Astrocyte (in vitro differentiated cells and primary cell): ENCODE data around the gene PSMB3. TPM values are rescaled to one million over a fixed set of nuclear protein-coding genes. Genes with fewer than 3 reads are reported as not detected.
A peak's percentile ranks its signal among the peaks of the same experiment; 100 is the strongest.

ENCODE experiments used
- DNase-seq: peaks from one replicate; pipeline ENCODE4 v3.0.0-alpha.2; 2010; ENCODE audit warnings: low read depth
- FAIRE-seq: peaks from 2 replicates; lab custom pipeline; 2011; peaks lifted over from hg19 to GRCh38; lab: Jason Lieb, UNC
- H2AFZ ChIP-seq: 2 replicates; pipeline ENCODE4 v1.6.0; 2012; ENCODE audit warnings: low read depth, low read length, inconsistent platforms
- H3K27ac ChIP-seq: 2 replicates; pipeline ENCODE4 v1.5.1; 2011; ENCODE audit warnings: low read depth, low read length, inconsistent platforms
- H3K27me3 ChIP-seq: 2 replicates; pipeline ENCODE4 v1.6.0; 2011; ENCODE audit warnings: low read length, inconsistent platforms; ENCODE audit not compliant: insufficient read depth
- H3K36me3 ChIP-seq: 2 replicates; pipeline ENCODE4 v1.5.1; 2011; ENCODE audit warnings: low read length, inconsistent platforms; ENCODE audit not compliant: insufficient read depth
- H3K4me1 ChIP-seq: 2 replicates; pipeline ENCODE4 v1.5.1; 2011; ENCODE audit warnings: low read length, inconsistent platforms; ENCODE audit not compliant: insufficient read depth
- H3K4me2 ChIP-seq: 2 replicates; pipeline ENCODE4 v1.6.0; 2012; ENCODE audit warnings: low read length, inconsistent platforms
- H3K4me3 ChIP-seq: 2 replicates; pipeline ENCODE4 v1.5.1; 2011; ENCODE audit warnings: low read depth, mild to moderate bottlenecking, low read length, inconsistent platforms; ENCODE audit not compliant: insufficient read depth
- H3K79me2 ChIP-seq: 2 replicates; pipeline ENCODE4 v1.6.0; 2012; ENCODE audit warnings: mild to moderate bottlenecking, low read length, inconsistent platforms; ENCODE audit not compliant: insufficient read depth
- H3K9ac ChIP-seq: 2 replicates; pipeline ENCODE4 v1.6.0; 2012; ENCODE audit warnings: mild to moderate bottlenecking, low read length, inconsistent platforms
- H3K9me3 ChIP-seq: 2 replicates; pipeline ENCODE4 v1.5.1; 2012; ENCODE audit warnings: low read depth, mild to moderate bottlenecking, low read length, inconsistent platforms; ENCODE audit not compliant: insufficient read depth
- H4K20me1 ChIP-seq: 2 replicates; pipeline ENCODE4 v1.6.0; 2012; ENCODE audit warnings: low read length, inconsistent platforms; ENCODE audit not compliant: insufficient read depth
- H3K27ac Mint-ChIP-seq: one replicate; pipeline ENCODE4 v1.8.0; 2021; ENCODE audit warnings: mild to moderate bottlenecking, mixed read lengths; ENCODE audit not compliant: unreplicated experiment
- H3K27me3 Mint-ChIP-seq: one replicate; pipeline ENCODE4 v1.8.0; 2021; ENCODE audit warnings: low read depth, mixed read lengths; ENCODE audit not compliant: unreplicated experiment
- H3K36me3 Mint-ChIP-seq: one replicate; pipeline ENCODE4 v1.8.0; 2021; ENCODE audit warnings: low read depth, mixed read lengths; ENCODE audit not compliant: unreplicated experiment
- H3K4me1 Mint-ChIP-seq: one replicate; pipeline ENCODE4 v1.8.0; 2021; ENCODE audit warnings: low read depth, mixed read lengths; ENCODE audit not compliant: unreplicated experiment
- H3K4me3 Mint-ChIP-seq: one replicate; pipeline ENCODE4 v1.8.0; 2021; ENCODE audit warnings: mild to moderate bottlenecking, moderate library complexity, mixed read lengths; ENCODE audit not compliant: unreplicated experiment
- H3K9me3 Mint-ChIP-seq: one replicate; pipeline ENCODE4 v1.8.0; 2021; ENCODE audit warnings: mild to moderate bottlenecking, mixed read lengths; ENCODE audit not compliant: unreplicated experiment
- EZH2 ChIP-seq: IDR thresholded peaks from 2 replicates; pipeline ENCODE4 v1.6.1; 2012; ENCODE audit warnings: mild to moderate bottlenecking, low read length, inconsistent platforms; ENCODE audit not compliant: insufficient read depth
- total RNA-seq: library from RNA; stranded (reverse); gene quantifications from 2 replicates; pipeline ENCODE4 v1.2.1, GENCODE V29; 2021
- TF ChIP-seq, protein P1 (sequence below): IDR thresholded peaks from 2 replicates; pipeline ENCODE4 v1.5.1; 2011; ENCODE audit warnings: low read depth, mild to moderate bottlenecking, inconsistent platforms, low read length, moderate library complexity; ENCODE audit not compliant: insufficient read depth

The PSMB3 gene
- total RNA-seq, 1 donor from 2014 or later = 191 TPM

DNA sequence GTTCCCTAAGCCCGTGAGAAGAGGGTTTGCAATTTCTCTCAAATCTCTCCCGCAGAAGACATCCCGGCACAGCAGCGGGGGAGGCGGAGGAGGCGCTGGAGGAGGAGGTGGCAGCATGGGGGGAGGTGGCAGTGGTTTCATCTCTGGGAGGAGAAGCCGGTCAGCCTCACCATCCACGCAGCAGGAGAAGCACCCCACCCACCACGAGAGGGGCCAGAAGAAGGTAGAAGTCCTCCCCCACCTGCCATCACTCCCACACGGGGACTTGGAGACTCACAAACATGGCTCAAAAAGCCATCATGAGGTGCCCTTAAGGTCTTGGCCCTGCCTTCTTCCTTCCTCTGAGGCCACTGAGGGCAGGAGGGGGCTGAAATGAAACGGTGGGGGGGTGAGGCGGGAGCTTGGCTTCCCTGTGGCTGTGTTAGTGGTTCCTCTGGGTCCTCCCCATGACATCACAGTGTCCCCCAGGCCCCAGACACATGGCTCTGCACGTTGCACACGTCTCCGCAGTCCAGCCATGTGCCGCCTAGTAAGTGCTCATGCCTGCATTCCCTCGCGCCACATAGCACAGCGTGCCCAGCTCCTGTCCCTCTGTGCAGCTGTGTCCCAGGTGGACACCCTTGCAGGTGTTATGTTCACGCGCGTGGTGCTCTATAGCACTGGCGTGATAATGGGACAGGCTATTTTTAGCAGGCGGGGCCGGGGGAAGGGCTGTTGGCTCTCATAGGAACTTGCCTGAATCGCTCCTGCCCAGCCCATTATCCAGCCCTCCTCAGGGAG is 40.6 kb upstream of the PSMB3 start:
- Mint-ChIP-seq H3K36me3 (peaks cover 22% of the 10 kb centered on the region), H3K4me3 (no peak overlapping the region), H3K27me3 (peaks cover 14% of the 10 kb centered on the region), H3K4me1 (peaks cover 3% of the 10 kb centered on the region), H3K27ac (no peak overlapping the region), H3K9me3 (peaks cover 2% of the 10 kb centered on the region)
- Histone ChIP-seq H3K9ac (no peak overlapping the region), H3K79me2 (peaks cover 4% of the 10 kb centered on the region), H3K27me3 (no peaks in the 10 kb centered on the region), H3K36me3 (peaks cover 3% of the 10 kb centered on the region), H3K4me2 (no peak overlapping the region), H4K20me1 (peaks cover 31% of the 10 kb centered on the region), H3K4me3 (no peak overlapping the region), H3K4me1 (no peaks in the 10 kb centered on the region), H3K27ac (no peak overlapping the region), H2AFZ (no peak overlapping the region), H3K9me3 (no peaks in the 10 kb centered on the region)
- DNase-seq = no peak
- no peak for FAIRE-seq
- TF ChIP-seq, protein P1, sequence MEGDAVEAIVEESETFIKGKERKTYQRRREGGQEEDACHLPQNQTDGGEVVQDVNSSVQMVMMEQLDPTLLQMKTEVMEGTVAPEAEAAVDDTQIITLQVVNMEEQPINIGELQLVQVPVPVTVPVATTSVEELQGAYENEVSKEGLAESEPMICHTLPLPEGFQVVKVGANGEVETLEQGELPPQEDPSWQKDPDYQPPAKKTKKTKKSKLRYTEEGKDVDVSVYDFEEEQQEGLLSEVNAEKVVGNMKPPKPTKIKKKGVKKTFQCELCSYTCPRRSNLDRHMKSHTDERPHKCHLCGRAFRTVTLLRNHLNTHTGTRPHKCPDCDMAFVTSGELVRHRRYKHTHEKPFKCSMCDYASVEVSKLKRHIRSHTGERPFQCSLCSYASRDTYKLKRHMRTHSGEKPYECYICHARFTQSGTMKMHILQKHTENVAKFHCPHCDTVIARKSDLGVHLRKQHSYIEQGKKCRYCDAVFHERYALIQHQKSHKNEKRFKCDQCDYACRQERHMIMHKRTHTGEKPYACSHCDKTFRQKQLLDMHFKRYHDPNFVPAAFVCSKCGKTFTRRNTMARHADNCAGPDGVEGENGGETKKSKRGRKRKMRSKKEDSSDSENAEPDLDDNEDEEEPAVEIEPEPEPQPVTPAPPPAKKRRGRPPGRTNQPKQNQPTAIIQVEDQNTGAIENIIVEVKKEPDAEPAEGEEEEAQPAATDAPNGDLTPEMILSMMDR = no peak
- no peak for TF ChIP-seq EZH2

DNA sequence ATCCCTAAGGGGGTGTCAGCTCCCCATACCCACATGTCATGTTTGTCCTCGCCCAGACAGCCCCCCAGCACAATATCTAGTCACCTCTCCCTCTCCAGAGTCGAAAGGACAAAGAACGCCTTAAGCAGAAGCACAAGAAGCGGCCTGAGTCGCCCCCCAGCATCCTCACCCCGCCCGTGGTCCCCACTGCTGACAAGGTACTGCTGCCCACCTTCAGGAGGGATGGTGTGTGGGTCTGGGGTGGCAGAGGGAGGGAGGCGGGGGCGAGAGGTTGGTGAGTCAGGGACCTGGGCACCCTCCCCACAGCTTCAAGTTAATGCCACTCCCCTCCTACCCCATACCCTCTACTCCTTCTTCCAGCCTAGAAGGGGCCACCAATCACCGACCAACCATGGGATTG is 39.9 kb upstream of the PSMB3 start:
- peaks cover 3% of the 10 kb centered on the region for H3K36me3 ChIP-seq
- no peak overlapping the region for H3K9ac ChIP-seq
- Mint-ChIP-seq H3K4me1 (no peaks in the 10 kb centered on the region), H3K27me3 (peaks cover 9% of the 10 kb centered on the region), H3K27ac (no peak overlapping the region), H3K4me3 (no peak overlapping the region), H3K9me3 (peaks cover 2% of the 10 kb centered on the region), H3K36me3 (peaks cover 24% of the 10 kb centered on the region)
- H2AFZ ChIP-seq = no peak overlapping the region
- H3K4me2 ChIP-seq = no peak overlapping the region
- H3K27ac ChIP-seq = no peak overlapping the region
- no peaks in the 10 kb centered on the region for H3K27me3 ChIP-seq
- no peak for TF ChIP-seq EZH2
- TF ChIP-seq, protein P1 = no peak
- DNase-seq (no peak), FAIRE-seq (no peak)
- H3K9me3 ChIP-seq = no peaks in the 10 kb centered on the region
- H3K4me3 ChIP-seq = no peak overlapping the region
- peaks cover 25% of the 10 kb centered on the region for H4K20me1 ChIP-seq
- no peaks in the 10 kb centered on the region for H3K4me1 ChIP-seq
- no peaks in the 10 kb centered on the region for H3K79me2 ChIP-seq

DNA sequence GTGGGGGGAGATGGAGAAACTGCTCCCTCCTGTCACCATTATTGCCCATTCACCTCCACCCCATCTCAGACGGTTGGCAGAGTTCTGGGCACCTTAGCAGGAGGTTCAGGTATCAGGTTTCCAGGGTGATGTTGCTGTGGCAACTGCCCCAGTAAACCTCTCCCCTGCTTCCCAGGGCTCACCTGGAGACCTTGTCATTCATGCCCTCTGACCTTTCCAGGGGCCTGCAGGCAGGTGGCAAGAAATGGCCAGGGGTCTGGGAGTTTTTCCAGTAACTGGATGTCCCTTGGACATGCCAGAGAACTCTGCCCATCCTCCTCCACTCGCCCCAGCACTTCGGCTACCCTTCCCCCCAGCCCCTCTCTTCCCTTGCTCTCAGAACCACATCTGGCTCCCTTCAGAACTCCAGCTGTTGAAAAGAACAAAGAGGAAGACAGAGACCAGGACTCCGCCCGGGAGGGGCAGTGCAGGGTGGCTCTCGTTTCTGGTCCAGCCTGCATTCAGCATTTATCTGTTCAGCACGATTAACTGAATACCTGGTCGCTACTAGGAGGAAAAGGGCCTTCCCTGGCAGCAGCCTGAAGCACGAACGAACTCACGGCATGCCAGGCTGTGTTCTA is 39.0 kb upstream of the PSMB3 start:
- no peak for TF ChIP-seq EZH2
- TF ChIP-seq, protein P1 = no peak
- no peak overlapping the region for H3K9ac ChIP-seq
- peaks cover 5% of the 10 kb centered on the region for H3K36me3 ChIP-seq
- FAIRE-seq = no peak
- peak overlapping the region; percentile 26 for H3K27ac Mint-ChIP-seq
- H3K27me3 Mint-ChIP-seq = peaks cover 4% of the 10 kb centered on the region
- no peaks in the 10 kb centered on the region for H3K27me3 ChIP-seq
- no peak overlapping the region for H3K27ac ChIP-seq
- no peaks in the 10 kb centered on the region for H3K4me1 Mint-ChIP-seq
- no peak overlapping the region for H3K4me2 ChIP-seq
- no peak overlapping the region for H3K4me3 ChIP-seq
- no peak overlapping the region for H2AFZ ChIP-seq
- no peak for DNase-seq
- H3K36me3 Mint-ChIP-seq = peaks cover 30% of the 10 kb centered on the region
- H3K4me1 ChIP-seq = no peaks in the 10 kb centered on the region
- peaks cover 2% of the 10 kb centered on the region for H3K9me3 Mint-ChIP-seq
- H4K20me1 ChIP-seq = peaks cover 21% of the 10 kb centered on the region
- no peak overlapping the region for H3K4me3 Mint-ChIP-seq
- no peaks in the 10 kb centered on the region for H3K9me3 ChIP-seq
- H3K79me2 ChIP-seq = no peaks in the 10 kb centered on the region
